Measurements from ENCODE around the gene CAPN9.

DNA sequence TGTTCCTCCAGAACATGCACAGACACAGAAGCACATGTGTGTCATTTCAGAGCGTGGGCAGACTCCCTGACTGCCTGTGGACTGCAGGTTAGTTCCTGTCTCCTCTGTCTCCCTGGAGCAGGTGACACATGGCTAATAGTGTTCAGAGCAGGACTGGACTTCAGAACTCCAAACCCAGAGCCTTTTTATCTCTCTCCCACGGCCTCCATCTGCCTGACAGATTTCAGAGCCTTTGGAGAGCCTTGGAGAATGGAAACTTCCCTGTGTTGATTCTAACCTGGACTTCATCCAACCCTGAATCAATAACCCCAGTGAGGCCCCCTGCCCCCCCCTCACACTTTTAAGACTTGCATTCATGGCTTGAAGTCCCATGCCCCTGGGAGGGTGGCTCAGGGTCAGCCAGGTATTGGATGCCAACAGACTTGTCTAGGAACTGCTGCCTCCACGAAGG lies 76.8 kb downstream of the CAPN9 start:
- TF ChIP-seq POLR2A (IDR thresholded peaks at IDR 0.05; ENCODE audit: low read length) (no peak), GATA1 (IDR thresholded peaks at IDR 0.05; ENCODE audit: low read depth, low read length) (no peak)
